ENCODE data around the gene CLDND2. TPM values are rescaled to one million over a fixed set of nuclear protein-coding genes. Genes with fewer than 3 reads are reported as not detected.

CLDND2 gene
- total RNA-seq, 1 donor: not detected

DNA sequence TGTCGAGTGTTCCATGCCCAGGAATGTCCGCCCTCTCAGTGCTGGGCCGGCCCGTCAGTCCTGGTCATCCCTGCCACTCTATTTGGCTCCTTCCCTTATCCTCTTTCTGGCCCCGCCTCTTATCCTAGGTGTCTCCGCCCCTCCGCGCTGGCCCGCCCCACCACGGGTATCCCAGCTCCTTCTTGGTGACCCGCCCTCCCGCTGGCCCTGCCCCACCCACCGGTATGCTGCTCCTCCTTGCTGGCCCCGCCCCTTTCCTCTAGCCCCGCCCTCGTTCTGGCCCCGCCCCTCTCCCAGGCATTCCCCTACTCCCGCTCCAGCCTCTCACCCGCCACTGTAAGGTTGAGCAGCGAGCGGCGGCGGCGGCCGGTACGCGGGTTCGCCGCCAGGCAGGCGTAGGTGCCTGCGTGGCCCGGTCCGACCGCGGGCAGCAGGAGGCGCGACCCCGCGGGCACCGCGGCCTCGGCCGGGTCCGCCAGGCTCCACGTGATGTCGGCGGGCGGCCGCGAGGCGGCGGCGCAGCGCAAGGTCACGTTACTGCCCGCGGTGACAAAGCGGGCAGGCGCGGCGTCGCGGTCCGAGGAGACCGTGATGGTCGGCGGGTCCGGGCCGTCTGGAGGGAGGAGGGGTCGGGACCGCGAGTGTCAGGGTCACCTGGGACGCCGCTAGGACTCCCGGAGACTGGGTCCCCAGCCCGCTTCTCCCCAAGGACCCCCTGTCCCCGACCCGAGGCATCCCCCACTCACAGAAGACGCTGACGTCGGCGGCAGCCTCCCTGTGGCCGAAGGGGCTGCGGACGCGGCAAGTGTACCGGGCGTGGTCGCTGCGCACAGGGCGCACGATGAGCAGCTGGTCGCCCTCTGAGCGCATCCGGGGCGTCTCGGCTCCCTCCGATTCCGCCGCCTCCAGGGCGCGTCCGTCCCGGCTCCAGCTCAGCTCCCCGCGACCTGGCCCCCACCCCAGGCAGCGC, 28.8 kb downstream of the CLDND2 start:
- TF ChIP-seq, protein P1, sequence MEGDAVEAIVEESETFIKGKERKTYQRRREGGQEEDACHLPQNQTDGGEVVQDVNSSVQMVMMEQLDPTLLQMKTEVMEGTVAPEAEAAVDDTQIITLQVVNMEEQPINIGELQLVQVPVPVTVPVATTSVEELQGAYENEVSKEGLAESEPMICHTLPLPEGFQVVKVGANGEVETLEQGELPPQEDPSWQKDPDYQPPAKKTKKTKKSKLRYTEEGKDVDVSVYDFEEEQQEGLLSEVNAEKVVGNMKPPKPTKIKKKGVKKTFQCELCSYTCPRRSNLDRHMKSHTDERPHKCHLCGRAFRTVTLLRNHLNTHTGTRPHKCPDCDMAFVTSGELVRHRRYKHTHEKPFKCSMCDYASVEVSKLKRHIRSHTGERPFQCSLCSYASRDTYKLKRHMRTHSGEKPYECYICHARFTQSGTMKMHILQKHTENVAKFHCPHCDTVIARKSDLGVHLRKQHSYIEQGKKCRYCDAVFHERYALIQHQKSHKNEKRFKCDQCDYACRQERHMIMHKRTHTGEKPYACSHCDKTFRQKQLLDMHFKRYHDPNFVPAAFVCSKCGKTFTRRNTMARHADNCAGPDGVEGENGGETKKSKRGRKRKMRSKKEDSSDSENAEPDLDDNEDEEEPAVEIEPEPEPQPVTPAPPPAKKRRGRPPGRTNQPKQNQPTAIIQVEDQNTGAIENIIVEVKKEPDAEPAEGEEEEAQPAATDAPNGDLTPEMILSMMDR (IDR thresholded peaks at IDR 0.05; ENCODE audit: extremely low read depth, low read depth, low read length): no peak

DNA sequence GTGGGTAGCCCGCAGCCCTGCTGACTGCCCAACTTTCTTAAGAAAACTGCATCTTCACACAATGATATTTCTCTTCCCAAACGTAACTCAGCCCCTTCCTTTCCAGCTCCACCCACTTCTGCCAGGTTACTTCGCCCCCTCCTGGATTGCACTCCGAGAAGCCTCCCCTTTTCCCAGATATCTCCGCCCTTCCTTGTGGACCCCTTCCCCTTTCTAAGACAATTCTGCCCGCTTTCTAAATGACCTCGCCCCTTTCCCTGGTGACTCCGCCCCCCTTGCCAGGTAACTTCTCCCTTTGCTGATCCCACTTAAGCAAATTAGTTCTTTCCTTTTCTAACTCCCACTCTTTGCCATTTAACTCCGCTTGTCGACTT, 29.5 kb downstream of the CLDND2 start:
- no peaks in the 10 kb centered on the region for H3K27me3 ChIP-seq (ENCODE audit: insufficient read depth, low read length)
- peak overlapping the region; percentile 80 for H2AFZ ChIP-seq (ENCODE audit: low read length)
- no peak for DNase-seq (ENCODE audit: insufficient read length, low spot score, missing footprints)
- TF ChIP-seq, protein P1 (IDR thresholded peaks at IDR 0.05; ENCODE audit: extremely low read depth, low read depth, low read length): no peak
- H3K4me2 ChIP-seq (ENCODE audit: insufficient read depth, low read length): peak overlapping the region; percentile 95
- no peaks in the 10 kb centered on the region for H4K20me1 ChIP-seq (ENCODE audit: insufficient read depth, low read length)
- peak overlapping the region; percentile 83 for H3K4me3 ChIP-seq (ENCODE audit: insufficient read depth, low read length)
- H3K27ac ChIP-seq (ENCODE audit: low read depth, low read length): no peak overlapping the region
- no peaks in the 10 kb centered on the region for H3K36me3 ChIP-seq (ENCODE audit: insufficient read depth, low read length)
- no peaks in the 10 kb centered on the region for H3K9me3 ChIP-seq (ENCODE audit: low read depth, low read length)
- peaks cover 9% of the 10 kb centered on the region for H3K4me1 ChIP-seq (ENCODE audit: insufficient read depth, low read length)
- H3K79me2 ChIP-seq (ENCODE audit: insufficient read depth, low read length): no peaks in the 10 kb centered on the region

More for the DNA sequence above, 28.8 kb downstream of the CLDND2 start:
- Histone ChIP-seq H3K79me2 (ENCODE audit: insufficient read depth, low read length) (no peaks in the 10 kb centered on the region), H3K27me3 (ENCODE audit: insufficient read depth, low read length) (no peaks in the 10 kb centered on the region), H3K4me2 (ENCODE audit: insufficient read depth, low read length) (peak overlapping the region; percentile 95), H3K36me3 (ENCODE audit: insufficient read depth, low read length) (peaks cover 5% of the 10 kb centered on the region), H4K20me1 (ENCODE audit: insufficient read depth, low read length) (no peaks in the 10 kb centered on the region), H2AFZ (ENCODE audit: low read length) (peak overlapping the region; percentile 80), H3K4me3 (ENCODE audit: insufficient read depth, low read length) (peak overlapping the region; percentile 83), H3K4me1 (ENCODE audit: insufficient read depth, low read length) (peaks cover 9% of the 10 kb centered on the region), H3K9me3 (ENCODE audit: low read depth, low read length) (no peaks in the 10 kb centered on the region), H3K27ac (ENCODE audit: low read depth, low read length) (no peak overlapping the region)
- peak; percentile 99 for DNase-seq (ENCODE audit: insufficient read length, low spot score, missing footprints)

DNA sequence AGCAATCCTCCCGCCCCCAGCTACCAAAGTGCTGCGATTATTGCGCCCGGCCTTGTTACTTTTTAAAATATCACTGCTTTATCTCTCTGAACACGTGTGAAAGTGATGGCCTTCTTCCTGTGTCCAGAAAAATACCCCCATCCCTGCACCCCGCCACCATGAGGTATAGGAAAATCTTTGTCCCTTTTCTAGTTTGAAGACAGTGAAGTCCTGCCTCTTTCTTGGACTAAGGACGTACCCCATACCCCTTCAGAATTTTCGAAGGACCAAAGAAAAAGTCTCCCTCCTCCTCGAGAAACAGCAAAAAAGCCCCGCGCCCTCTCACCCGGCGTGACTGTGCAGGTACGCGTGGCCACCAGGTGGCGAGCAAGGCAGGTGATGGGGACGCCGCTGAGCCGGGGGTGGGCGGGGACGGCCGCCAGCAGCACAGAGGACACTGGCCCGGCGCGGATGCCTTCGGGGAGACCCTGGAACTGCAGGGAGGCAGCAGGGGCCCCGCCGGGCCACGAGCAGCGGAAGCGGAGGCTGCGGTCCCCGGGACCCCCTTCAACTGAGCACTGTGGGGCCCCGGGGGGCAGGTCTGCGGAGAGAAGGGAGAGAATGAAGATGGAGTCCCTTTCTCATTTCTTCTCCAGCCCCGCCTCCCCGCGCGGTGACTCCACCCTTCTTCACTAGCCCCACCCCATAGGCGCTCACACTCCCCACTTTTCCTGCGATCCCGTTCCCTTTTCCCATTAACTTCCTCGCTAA, 30.1 kb downstream of the CLDND2 start:
- H3K4me3 ChIP-seq (ENCODE audit: insufficient read depth, low read length): peak overlapping the region; percentile 83
- TF ChIP-seq, protein P1 (IDR thresholded peaks at IDR 0.05; ENCODE audit: extremely low read depth, low read depth, low read length): peak; percentile 62
- DNase-seq (ENCODE audit: insufficient read length, low spot score, missing footprints): peak; percentile 98

More for the DNA sequence above, 30.1 kb downstream of the CLDND2 start:
- H3K27me3 ChIP-seq (ENCODE audit: insufficient read depth, low read length): no peaks in the 10 kb centered on the region
- H3K79me2 ChIP-seq (ENCODE audit: insufficient read depth, low read length): no peaks in the 10 kb centered on the region
- H3K36me3 ChIP-seq (ENCODE audit: insufficient read depth, low read length): no peaks in the 10 kb centered on the region
- H4K20me1 ChIP-seq (ENCODE audit: insufficient read depth, low read length): no peaks in the 10 kb centered on the region
- peaks cover 9% of the 10 kb centered on the region for H3K4me1 ChIP-seq (ENCODE audit: insufficient read depth, low read length)
- no peak overlapping the region for H3K27ac ChIP-seq (ENCODE audit: low read depth, low read length)
- no peaks in the 10 kb centered on the region for H3K9me3 ChIP-seq (ENCODE audit: low read depth, low read length)
- H2AFZ ChIP-seq (ENCODE audit: low read length): peak overlapping the region; percentile 80
- H3K4me2 ChIP-seq (ENCODE audit: insufficient read depth, low read length): peak overlapping the region; percentile 95

Measured in osteoblast (primary cell).